Suppressor macrophage (primary cell): ENCODE results near the gene CUBN.

Experiments
- DNase-seq, 4 experiments: peaks; one replicate each; pipeline ENCODE4 v3.0.0-alpha.2; 2020 to 2022

CUBN gene

DNA sequence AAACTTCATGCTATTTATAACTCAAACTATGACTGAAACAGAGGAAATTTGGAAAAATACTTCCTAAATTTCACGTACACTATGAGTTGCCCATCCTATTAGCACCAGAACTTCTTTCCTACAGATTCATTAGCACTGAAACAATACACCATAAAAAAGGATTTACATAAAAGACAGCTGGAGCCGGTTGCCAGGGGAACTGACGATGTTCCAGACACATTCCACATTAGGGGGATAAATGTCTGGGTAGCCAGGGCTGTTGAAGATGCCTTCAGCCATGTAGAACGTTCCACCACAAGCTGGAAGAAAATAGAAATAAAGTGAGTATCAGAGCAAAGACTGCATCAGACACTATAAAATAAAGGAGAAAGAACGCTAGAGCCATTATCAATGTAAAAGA is 182.5 kb downstream of the CUBN start:
- DNase-seq, result no peak

DNA sequence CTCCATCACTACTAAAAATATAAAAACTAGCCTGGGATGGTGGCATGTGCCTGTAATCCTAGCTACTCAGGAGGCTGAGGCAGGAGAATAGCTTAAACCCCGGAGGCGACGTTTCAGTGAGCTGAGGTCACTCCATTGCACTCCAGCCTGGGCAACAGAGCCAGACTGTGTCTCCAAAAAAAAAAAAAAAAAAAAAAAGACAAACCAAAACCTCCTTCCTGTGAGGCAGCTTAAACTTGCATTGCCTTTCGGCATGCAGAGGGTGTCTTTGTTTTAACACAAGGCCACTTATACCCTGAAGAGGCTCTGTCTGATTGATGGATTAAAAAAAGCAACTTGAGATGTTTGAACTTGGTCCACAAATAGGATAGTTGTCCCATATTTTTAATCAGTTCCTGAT is 184.0 kb downstream of the CUBN start:
- DNase-seq, result no peak

DNA sequence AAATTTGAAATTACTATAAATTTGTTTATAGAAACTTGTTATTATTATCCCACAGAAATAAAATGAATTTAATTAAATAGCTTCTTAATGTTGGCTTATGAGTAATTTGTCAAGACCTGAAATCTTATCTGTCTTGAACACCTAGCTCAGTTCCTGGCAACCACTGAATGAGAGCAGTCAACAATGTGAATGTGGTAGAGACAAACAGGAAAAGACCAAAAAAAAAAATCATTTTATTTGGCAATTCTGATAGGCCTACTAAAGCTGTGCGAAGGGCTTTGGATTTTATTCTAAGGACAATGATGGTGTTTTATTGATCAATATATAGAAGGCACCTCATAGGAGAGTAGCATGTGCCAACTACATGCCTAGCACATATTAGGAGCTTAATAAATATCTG is 184.6 kb downstream of the CUBN start:
- no peak for DNase-seq

DNA sequence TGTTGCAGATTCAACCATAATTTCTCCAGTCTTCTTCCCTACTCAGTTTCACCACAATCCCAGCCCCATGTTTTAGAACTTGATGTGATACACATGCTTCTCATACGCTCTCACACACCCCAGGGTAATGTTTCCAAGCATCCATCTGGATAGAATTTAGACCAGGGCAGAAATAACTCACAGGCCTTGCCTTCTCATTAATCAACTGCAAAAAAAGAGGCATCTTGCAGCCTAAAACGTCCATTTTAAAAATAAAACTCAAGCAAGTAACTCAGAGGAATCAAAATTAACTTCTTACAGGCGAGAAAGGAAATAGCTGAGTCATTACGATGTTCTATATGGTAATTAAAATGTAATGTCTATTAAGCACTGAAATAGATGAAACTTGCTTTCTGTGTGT is 185.2 kb downstream of the CUBN start:
- no peak for DNase-seq

DNA sequence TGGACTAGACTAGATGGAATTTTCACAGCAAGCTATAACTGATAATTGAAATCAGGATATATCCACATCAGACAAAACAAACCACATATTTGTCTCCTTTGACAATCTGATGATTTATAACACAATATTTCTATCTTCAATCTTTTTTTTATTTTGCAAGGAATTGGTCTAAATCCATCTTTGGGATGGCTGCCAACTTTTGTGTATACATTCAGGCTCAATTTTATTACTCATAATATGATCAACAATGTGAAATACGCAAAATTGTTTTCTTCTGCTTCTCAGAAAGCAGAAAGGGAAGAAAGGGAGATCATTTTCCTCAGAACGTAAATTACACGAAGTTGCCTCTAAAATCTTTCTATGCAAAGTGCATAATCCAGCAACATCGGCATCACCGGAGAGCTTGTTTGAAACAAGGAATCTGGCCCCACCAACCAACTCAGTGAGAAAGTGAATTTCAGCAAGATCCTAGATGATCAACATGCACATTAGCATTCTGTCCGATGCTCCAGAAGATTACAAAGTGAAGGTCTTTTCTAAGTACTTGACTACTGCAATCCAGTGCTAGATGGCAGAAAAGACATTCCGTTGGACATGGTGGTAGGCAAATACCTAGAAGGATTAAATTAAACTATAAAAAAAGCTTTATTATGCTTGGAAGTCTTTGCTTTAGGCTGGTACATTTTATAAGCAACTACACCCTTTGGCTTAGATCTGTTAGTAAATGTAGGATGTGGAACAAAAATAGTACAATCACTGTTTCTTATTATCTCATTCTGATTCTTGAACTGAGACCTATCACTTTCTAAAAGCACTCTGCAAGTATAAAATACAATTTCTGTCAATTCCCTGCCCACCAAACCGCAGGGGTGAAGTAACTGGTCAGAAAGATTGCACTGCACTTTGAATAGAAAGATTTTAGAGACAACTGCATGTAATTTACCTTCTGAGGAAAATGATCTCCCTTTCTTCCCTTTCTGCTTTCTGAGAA is 186.0 kb downstream of the CUBN start:
- no peak for DNase-seq

DNA sequence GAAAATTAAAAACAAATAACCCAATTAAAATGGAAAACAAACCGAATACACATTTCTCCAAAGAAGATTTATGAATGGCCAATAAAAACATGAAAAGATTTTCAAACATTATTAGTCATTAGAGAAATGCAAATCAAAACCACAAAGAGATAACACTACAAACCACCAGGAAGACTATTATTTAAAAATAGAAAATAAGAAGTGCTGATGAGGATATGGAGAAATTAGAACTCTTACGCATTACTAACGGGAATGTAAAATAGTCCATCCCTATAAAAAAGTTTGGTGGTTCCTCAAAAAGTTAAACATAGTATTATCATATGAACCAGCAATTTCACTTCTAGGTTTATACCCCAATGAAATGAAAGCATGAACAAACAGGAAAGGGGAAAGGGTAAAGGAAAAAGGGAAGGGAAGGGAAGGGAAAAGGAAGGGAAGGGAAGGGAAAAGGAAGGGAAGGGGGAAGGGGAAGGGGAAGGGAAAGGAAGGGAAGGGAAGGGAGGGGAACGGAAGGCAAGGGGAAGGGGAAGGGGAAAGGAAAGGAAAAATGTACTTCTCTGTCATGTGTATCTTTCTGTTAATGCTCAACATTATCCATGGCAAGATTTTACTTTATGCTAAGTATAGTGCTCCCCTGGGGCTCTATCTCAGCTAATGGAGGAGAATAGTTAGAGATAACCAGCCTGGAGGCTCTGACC is 187.1 kb downstream of the CUBN start:
- peak in 2 of 4 experiments; percentile 20 to 50 for DNase-seq

DNA sequence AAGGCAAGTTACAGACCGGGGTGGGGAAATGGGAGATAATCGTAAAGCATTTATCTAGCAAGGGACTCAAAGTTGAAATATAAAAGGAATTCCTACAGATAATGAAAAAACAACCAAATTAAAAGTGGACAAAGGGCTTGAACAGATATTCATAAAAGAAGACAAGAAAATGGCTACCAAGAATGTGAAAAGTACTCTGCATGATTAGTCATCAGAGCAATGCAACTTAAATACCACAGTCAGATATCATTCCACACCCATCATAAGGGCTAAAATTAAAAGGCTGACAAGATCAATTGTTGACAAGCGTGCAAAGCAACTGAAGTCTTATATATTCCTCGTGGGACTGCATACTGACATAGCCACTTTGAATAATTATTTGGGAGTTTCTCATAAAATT is 187.7 kb downstream of the CUBN start:
- DNase-seq, result no peak

DNA sequence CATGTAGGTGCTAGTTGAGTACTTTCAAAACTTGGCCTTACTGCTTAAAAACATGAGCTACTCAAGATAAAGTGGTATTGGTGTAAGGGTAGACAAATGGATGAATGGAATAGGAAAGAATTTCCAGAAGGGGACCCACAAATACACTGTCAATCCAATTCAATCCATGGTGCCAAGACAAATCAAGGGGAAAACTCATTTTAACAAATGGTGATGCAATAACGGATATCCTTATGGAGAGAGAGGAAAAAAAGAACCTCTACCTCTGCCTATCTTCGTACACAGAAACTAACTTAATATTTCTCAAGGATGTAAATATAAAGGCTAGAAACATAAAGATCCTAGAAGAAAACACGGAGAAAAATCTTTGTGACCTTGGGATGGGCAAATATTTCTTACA is 188.5 kb downstream of the CUBN start:
- no peak for DNase-seq

DNA sequence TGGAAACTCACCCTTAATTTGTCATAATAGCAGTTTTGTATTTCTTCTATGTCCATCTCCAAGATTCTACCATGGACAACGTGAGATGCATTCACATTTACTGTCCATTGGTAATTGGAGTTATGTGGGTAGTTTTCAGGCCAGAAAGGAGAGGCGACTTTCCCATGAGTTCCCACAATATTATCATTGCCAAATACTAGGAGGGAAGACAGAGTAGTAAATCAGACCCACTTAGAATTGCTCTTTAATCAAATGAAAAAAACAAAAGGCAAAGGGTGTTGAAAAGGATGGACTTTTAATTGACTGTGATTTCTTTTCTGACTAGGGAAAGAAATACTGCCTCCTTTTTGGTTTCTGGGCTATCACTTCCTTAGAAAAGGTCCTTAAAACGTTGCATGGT is 190.7 kb downstream of the CUBN start:
- no peak for DNase-seq

DNA sequence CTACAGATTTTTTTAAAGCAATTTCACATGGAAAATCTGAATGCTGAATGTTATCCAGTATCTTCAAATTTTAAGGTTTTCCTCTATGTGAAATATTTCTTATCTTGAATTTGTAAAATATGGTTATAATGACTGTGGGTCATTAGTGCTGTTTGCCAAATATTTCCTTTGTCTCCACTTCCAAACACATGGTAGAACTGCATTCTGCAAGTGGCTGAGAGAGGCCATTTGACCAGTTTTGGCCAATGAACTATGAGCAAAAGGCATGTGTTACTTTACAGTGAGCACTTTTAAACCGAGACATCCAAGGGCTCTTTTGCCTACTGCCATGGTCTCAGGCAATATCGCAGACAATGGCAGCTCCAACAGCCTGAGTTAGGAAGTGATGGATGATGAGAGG is 195.2 kb downstream of the CUBN start:
- DNase-seq, result no peak

DNA sequence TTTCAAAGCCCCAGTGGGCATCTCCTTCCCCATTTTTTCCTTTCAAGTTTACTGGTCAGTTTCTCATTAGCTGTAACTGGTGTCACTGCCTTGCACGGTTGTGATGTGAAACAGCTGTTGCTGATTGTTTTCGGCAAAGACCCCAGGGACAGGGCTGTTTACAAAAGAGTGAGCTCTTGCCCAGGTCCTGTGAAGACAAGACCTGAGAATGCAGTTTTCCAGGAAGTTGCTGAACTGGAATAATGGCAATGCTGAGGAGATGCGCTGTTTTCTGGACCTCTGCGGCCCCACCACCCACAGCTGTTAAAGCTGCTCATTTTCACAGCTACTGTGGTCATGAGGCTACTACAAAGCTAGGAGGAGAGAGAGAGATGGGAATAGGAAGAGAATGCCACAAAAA is 195.8 kb downstream of the CUBN start:
- no peak for DNase-seq

DNA sequence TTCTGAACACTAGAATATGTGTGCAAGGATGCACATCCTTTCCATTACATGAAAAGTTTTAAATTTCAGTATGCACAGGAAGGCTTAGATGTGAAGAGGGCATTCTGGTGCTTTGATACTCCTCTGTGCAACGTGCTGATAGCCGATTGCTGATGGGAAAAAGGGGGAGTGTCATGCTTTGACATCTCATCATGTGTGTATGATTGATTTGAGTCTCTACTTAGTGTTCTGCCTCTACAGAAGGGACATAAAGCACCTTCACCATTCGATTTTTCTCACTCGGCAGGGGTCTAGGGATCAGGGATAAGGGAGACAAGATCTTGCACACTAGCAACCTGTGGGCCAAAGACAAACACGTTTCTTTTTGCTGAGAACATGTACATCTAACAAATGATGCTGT is 197.7 kb downstream of the CUBN start:
- no peak for DNase-seq

DNA sequence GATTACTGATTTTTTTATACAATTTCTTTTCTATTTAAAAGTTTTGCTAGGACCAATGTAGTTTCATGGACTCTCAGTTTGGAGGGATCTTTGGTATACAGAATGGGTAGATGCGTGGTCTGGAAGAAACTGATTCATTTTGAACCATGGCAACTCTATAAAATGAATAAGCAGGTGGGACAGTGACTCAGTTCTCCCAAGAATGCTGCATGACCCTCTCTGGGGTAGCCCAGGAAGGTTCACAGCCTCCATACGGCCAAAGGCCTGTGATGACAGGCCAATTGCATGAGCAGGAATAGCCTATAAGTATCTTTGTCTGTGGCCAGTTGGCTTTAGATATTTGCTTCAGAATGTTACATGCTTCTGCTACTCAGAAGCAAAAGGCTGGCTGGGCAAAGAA is 199.1 kb downstream of the CUBN start:
- no peak for DNase-seq

DNA sequence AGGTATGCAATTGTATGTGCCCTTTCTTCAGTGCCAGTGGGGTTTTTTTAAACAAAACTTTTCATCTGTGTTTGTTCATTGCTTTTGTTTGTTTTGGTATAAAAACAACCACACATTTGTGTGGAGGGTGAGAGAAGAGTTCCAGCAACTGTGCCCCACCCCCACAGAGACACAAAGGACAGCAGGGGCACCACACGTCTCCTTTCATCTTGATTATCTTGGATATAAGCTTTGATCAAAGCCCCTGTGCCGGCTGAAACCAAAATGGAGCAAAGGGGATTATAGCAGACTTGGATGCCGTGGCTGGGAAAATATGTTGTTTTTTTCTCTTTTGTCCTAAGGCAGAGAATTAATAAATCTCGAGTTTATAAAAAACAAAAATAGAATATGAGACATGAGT is 200.5 kb downstream of the CUBN start:
- DNase-seq, result no peak

DNA sequence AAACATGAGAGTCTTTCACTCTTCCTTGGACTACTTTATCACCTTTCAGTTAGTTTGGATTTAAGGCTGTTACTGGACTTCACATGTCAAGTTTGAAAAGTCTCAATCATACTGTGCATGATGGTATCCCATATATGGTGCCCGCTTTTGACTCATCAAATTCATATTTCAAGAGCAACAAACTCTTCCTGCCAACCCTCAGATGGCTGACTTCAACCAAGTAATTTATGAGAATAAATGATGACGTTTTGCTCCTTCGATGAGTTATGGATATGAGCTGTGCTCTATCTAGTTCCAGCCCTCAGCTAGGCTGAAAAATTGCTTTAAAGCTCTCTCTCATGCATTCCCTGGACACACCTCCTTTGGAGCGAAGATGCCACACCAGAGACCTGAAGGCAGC is 202.1 kb downstream of the CUBN start:
- no peak for DNase-seq

DNA sequence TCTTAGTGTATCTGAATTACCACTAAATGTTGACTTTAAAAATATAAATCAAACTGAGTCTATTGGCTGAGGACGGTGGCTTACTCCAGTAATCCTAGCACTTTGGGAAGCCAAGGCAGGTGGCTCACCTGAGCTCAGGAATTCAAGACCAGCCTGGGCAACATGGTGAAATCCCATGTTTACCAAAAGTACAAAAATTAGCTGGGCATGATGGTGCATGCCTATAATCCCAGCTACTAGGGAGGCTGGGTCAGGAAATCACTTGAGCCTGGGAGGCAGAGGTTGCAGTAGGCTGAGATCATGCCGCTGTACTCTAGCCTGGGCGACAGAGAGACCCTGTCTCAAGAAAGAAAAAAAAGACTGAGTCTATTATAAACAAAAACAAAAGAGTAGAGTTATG is 205.9 kb downstream of the CUBN start:
- no peak for DNase-seq

DNA sequence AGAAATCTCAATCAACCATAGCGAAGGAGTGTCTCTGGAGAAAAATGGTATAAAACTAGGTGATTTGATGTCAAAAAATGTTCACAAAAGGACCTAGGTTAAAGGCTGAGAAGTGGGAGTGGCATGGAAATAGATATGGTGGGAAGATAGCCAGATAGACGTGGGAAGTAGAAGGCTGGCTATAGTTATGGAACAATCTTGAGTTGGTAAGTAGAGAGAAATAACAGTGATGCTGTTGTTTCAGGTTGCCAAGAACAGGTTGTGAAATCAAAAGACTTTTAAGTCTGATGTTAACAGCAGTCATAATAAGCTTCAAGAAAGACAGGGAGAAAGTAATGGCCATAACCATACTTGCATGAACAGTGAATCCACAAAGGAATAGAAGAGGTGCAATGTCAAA is 206.3 kb downstream of the CUBN start:
- DNase-seq, result no peak

DNA sequence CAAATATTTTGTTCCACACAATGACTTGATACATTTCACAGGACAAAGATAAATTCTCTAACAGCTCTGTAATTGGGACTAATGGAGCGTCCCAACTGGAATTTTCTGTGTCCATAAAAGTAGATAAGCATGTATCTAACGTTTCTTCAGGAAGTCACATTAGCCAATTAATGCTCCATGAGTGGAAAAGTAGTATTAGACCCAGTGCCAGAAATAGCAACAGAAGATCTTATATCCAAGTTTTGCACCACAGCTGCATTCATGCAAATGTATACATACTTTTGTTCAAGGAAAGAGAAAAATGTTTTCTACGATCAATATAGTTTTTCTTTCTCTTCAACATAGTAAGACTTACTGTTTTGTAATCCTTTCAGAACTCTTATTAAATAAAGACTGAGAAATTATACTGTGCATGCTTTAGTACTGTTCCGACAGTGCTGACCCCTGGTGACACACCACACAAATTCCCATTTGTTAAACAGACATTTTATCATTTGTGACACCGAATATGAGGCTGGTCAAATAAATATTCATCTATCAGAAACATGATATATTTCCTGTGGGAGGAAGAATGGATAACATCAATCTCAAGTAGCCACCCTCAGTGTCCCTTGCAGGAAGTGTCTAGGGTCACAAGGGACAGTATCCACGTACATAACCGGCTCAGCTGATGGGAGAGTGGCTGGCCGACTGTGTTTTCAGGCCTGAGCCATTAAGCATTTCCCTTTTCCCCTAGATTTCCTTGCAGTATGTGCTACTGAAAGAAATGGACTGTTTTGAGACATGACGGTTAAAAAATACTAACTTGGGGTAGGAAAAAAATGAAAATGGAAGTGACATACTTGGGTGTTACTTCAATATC is 210.3 kb downstream of the CUBN start:
- DNase-seq, result no peak

DNA sequence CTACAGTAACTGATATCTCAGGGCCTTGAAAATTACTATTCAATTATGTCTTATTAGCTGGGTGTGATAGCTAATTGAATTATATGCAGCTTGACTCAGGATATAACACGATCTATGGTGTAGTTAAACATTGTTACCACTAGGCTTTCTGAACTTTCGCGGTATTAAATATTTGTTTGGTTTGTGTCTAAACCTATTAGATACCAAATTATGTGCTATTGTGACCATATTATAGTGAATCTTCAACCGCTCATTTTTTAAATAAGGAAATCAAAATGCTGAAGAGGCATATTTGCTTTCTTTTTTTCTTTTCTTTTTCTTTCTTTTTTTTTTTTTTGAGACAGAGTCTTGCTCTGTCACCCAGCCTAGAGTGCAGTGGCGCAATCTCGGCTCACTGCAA is 213.1 kb downstream of the CUBN start:
- DNase-seq, result no peak

DNA sequence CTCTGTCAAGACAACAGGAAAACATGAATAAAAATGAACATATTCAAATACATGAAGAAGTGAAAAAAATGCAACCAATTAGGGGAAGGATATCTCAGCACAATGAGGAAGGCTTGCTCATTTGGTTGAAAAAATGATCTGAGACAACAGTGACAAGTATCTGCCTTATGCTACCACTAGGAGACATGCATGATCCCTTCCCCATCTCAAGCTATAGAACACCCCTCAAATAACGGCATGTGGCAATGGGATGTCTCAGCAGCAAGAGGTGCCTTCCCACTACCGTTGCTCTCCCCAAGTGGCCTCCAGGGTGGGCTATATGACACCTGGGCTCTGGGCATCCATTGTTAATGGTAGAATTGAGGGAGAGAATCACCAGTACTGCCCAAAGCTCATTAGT is 214.3 kb downstream of the CUBN start:
- peak in 3 of 4 experiments; percentile 6 to 43 (median 28) for DNase-seq

DNA sequence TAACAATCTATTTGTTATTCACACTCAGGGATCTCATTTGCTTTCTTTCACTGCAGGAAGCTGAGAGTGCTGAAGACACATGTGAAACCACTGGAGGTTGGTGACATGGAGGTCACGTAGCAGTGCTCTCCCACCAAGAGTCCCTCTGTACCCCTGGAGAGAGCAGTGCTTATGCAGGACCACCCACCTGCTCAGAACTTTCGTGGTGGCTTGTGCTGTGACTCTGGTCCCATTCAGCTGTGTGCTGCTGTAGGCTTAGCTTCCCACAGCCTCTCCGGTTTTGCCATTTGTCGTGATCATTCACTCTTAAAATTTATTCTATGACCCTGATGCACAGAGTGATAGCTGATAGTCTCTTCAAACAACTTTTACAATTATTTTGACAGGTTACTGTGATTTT is 216.3 kb downstream of the CUBN start:
- DNase-seq, result no peak

DNA sequence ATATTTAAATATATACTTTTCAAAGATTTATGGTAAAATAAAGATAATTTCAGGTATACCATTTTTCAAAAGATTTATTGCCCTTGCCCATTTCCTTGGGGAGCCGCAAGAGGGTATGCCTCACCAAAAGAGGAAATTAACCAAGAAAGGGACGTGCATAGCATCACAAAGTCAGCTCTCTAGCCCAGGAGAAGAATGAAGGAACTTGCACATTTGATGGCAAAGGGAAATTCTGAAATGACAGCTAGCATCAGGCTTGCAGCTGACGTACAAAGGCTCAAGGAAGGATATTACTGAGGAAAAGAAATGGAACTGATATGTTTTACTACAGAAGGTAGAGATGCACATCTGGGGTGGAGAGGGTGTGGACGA is 218.8 kb downstream of the CUBN start:
- DNase-seq, result peak; percentile 76 to 93 (median 83)
